GM15510 (cell line): Measurements from ENCODE around the gene SPTBN1.

Experiments used
- POLR2A ChIP-seq: IDR thresholded peaks from 3 replicates; pipeline ENCODE4 v1.6.1; 2011; ENCODE audit warnings: borderline replicate concordance; ENCODE audit not compliant: insufficient read length; ENCODE audit errors: extremely low read depth

The SPTBN1 gene

GRCh38 chr2:54659527-54659926 lies 203.4 kb downstream of the SPTBN1 start:
- no peak for TF ChIP-seq POLR2A

DNA sequence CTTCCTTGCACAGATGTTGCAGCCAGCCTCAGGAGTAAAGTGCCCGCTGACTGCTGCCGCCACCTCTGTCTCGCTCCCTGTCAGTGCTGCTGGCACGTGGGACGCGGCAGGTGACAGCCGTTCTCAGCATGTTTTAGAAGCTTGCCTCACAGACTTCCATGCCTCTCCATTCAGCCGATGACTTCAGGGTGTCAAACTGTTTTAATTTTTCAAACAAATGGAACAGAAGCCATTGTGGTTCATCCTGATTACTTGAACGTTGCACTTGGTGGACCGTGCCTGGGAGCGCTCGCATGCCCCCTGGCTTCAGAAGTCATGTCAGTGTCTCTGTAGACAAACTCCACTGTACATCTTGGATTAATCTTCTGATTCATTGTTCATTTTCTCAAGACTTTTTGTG lies 204.6 kb downstream of the SPTBN1 start:
- no peak for TF ChIP-seq POLR2A

DNA sequence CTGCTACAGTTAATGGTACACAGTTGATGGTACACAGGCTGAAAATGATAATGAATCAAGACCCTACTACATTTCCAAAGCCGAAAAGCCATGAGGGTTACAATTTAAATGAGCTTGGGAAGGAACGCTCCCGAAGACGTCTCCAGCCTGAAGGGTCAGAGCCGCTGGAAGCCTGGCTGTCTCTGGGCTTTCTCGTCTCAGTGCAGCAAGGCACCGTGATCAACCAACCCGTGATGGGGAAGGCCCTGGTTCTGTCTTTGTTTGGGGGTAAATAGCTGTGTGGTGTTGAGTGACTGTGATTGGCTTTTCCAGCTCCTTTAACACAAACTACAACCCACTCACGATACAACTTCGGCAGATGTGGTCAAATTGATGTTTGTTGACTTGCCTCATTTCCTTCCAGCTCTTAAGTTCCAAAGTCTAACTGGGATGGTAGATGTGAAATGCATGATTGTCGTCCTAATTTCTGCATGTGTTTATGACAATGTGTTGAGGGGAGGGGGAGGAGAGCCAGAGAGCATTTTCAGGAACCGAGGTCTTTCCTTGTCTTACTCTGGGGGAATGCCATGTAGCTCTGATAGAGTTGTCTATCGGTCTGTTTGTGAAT lies 207.4 kb downstream of the SPTBN1 start:
- TF ChIP-seq POLR2A: no peak

- TF ChIP-seq POLR2A: no peak
Measured at GRCh38 chr2:54664238-54664786, 208.2 kb downstream of the SPTBN1 start.

DNA sequence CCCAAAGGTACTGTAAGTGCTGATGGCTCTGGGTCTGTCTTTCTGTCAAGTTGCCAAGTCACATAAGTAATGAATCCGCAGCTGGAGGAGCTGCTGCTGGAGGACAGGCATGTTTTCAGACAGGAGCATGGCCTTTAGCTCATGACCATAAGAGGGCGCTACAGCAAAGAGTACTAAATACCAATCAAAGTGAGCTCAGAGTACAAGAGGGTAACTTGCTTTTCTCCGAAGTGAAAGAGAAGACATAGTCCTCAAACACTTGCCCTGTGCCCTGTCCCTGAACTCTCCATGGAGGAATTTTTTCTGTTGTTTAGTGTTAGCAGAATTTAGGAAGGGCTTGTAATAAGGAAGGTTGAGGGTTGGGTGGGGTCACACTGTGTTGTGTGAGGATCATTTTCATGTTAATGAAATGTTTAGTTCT lies 209.3 kb downstream of the SPTBN1 start:
- no peak for TF ChIP-seq POLR2A

DNA sequence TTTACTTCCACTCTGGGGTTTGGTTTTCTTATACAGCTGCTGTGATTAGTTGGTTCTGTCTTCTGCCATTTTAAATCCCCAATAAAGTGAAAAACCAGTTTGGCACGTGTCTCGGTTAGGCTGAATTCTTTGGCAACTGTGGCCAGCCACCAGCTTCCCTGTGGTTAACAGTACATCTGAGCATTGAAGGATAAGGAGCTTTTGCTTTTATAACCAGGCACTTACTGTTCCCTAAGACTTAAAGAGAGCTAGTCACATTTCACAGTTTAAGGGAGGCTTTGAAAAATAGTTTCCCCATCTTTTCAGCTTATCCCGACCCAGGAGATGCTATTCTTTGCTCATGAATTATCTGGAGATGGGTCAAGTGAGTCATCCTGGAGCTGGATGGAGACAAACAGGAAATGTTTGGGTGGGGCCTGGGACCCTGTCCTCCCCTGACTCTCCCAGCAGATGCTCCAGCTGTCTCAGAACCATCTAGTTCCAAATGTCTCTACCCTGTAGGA lies 210.1 kb downstream of the SPTBN1 start:
- TF ChIP-seq POLR2A: no peak

- no peak for TF ChIP-seq POLR2A
Measured at GRCh38 chr2:54666634-54667265, 210.6 kb downstream of the SPTBN1 start.

DNA sequence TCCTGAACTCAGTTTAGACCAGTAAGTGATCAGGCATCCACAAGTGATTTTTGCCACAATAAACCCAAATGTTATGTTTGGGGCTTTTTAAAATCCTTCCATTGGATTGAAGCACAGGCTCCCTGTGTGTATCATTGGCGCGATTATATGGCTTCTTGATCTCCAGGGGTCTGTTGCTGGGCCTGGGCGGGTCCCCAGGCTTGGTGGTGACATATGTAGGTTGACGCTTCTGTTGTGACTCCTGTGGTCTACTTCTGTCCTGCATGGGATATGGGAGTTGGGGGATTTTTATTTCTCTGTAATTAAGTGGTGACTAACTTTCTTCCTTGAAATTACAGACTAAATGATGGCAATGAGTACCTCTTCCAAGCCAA lies 211.1 kb downstream of the SPTBN1 start:
- no peak for TF ChIP-seq POLR2A

DNA sequence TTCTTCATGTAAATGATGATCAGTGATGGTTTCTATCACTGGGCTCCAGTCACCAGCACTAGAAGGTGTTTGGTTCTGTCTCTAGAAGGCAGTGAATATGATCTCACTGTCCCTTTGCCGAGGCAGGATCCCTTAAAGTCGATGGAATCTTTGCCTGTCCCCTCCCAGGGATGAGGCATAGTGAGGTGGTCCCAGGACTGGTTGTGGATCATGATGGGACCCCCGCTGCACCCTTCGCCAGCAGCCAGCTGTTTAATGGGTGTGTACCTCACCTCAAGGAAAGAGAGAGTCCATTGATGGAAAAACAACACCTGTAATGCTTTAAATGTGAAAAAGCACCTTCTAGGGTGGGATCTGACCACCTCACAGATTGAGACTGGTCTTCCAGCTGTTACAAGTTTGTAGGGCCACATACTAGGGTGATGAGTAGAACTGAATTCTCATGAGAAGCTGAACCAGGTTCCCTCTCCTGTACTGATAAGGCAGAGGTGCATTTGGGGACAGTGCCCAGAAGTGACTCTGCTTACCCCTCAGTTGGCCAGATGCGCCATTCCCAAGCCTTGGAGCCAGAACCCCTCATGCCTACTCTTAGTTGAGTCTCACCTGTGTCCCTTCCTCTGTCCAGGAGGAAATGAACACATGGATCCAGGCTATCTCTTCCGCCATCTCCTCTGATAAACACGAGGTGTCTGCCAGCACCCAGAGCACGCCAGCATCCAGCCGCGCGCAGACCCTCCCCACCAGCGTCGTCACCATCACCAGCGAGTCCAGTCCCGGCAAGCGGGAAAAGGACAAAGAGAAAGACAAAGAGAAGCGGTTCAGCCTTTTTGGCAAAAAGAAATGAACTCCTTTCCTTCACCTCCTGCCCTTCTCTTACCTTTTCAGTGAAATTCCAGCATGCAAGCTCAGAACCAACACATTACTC lies 211.9 kb downstream of the SPTBN1 start:
- TF ChIP-seq POLR2A: no peak

- no peak for TF ChIP-seq POLR2A
Measured at GRCh38 chr2:54668711-54669110, 212.6 kb downstream of the SPTBN1 start.

GRCh38 chr2:54669677-54670484 lies 213.8 kb downstream of the SPTBN1 start:
- TF ChIP-seq POLR2A: no peak

DNA sequence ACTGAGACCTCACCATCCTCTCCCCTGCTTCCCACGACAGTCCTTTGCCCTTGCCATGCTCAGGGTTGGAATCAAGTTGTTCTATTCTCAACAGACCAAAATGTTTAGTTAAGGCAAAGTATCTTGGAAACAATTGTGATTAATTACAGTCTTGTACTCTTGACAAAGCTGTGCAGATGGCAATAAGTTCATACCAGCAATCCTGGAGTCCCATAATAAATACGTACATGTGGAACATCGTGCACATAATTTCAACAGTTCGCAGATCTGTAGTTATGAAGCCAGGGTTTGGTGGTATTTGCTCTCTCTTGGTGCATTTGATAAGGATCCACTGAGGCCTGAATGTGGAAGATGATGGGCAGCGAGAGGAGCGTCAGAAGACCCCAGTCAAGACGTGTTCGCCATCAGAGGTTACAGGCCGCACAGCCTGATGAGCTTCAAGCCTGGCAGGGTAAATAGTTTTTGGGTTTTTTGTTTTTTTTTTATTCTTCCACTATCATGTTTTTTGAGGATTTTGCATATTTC lies 214.4 kb downstream of the SPTBN1 start:
- no peak for TF ChIP-seq POLR2A

GRCh38 chr2:54671010-54671409 lies 214.9 kb downstream of the SPTBN1 start:
- no peak for TF ChIP-seq POLR2A
